HepG2 (cell line): ENCODE measurements around the gene EMC9. TPM values are rescaled to one million over a fixed set of nuclear protein-coding genes. Genes with fewer than 3 reads are reported as not detected.
A peak's percentile ranks its signal among the peaks of the same experiment; 100 is the strongest.

ENCODE experiments used
- ARNT ChIP-seq: fragments of 450-650 bp; IDR thresholded peaks from 2 replicates; pipeline ENCODE4 v1.6.1; 2017
- FIP1L1 ChIP-seq: fragments of 200-400 bp; formaldehyde crosslinking; IDR thresholded peaks from 2 replicates; pipeline ENCODE4 v1.6.1; 2018; ENCODE audit warnings: low read depth, mild to moderate bottlenecking, low read length, moderate library complexity, borderline replicate concordance; ENCODE audit not compliant: insufficient read depth
- FOXJ3 ChIP-seq: sonication (generic); formaldehyde crosslinking; IDR thresholded peaks from 2 replicates; pipeline ENCODE4 v1.4.0; 2020; ENCODE audit warnings: missing genetic modification reagents, mild to moderate bottlenecking, borderline replicate concordance
- HNRNPK ChIP-seq: fragments of 200-400 bp; formaldehyde crosslinking; IDR thresholded peaks from 2 replicates; pipeline ENCODE4 v1.6.1; 2018; ENCODE audit warnings: low read length, low read depth, moderate library complexity, mild to moderate bottlenecking; ENCODE audit not compliant: poor library complexity, severe bottlenecking
- MTF2 ChIP-seq: sonication (generic); formaldehyde crosslinking; IDR thresholded peaks from 2 replicates; pipeline ENCODE4 v1.5.0; 2020; ENCODE audit warnings: missing genetic modification reagents, borderline replicate concordance
- NR1H2 ChIP-seq: sonication (generic); formaldehyde crosslinking; IDR thresholded peaks from 2 replicates; pipeline ENCODE4 v1.8.1; 2022; ENCODE audit warnings: low read depth, missing genetic modification reagents, borderline replicate concordance
- NR2C2 ChIP-seq: sonication (generic); formaldehyde crosslinking; IDR thresholded peaks from 2 replicates; pipeline ENCODE4 v1.4.0; 2020; ENCODE audit warnings: missing genetic modification reagents, mild to moderate bottlenecking, moderate library complexity, borderline replicate concordance
- POGZ ChIP-seq: sonication (generic); formaldehyde crosslinking; IDR thresholded peaks from 2 replicates; pipeline ENCODE4 v1.4.0; 2020; ENCODE audit warnings: mild to moderate bottlenecking, missing genetic modification reagents
- RNF2 ChIP-seq: fragments of 450-650 bp; conservative IDR thresholded peaks from 2 replicates; pipeline ENCODE4 v1.6.1; 2016; ENCODE audit warnings: low read depth
- TEAD3 ChIP-seq: optimal IDR thresholded peaks from 2 replicates; pipeline ENCODE3; 2016; ENCODE audit warnings: borderline replicate concordance
- ZFP41 ChIP-seq: sonication (generic); formaldehyde crosslinking; IDR thresholded peaks from 2 replicates; pipeline ENCODE4 v1.4.0; 2020; ENCODE audit warnings: mild to moderate bottlenecking, missing genetic modification reagents, borderline replicate concordance
- ZKSCAN1 ChIP-seq: fragments of 150-350 bp; IDR thresholded peaks from 2 replicates; pipeline ENCODE4 v1.6.1; 2014; ENCODE audit warnings: low read length
- ZNF205 ChIP-seq: IDR thresholded peaks from 2 replicates; pipeline ENCODE4 v1.6.1; 2018; ENCODE audit warnings: missing biosample characterization, missing genetic modification reagents
- ZNF232 ChIP-seq: sonication (generic); formaldehyde crosslinking; IDR thresholded peaks from 2 replicates; pipeline ENCODE4 v1.4.0; 2020; ENCODE audit warnings: missing genetic modification reagents, borderline replicate concordance
- ZNF577 ChIP-seq: sonication (generic); formaldehyde crosslinking; IDR thresholded peaks from 2 replicates; pipeline ENCODE4 v1.4.0; 2020; ENCODE audit warnings: mild to moderate bottlenecking, low read depth, missing genetic modification reagents, borderline replicate concordance
- ZNF598 ChIP-seq: sonication (generic); formaldehyde crosslinking; IDR thresholded peaks from 2 replicates; pipeline ENCODE4 v1.5.1; 2020; ENCODE audit warnings: mild to moderate bottlenecking, missing genetic modification reagents, borderline replicate concordance
- ZNF674 ChIP-seq: sonication (generic); formaldehyde crosslinking; IDR thresholded peaks from 2 replicates; pipeline ENCODE4 v1.5.0; 2020; ENCODE audit warnings: low read depth, mild to moderate bottlenecking, missing genetic modification reagents
- polyA plus RNA-seq, 8 experiments: library from polyadenylated mRNA; depleted of rRNA in 3 of 8; stranded (reverse) in 7 of 8; unstranded in 1 of 8; fragments of >200 nt; fragmentation: Illumina TruSeq in 4 of 8; extraction: Trizol in 4 of 8; gene quantifications; 2 replicates each; pipeline versions ENCODE4 v1.2.1 to v1.2.3, GENCODE V29; 2011 to 2016; ENCODE audit warnings: low read depth in 4 of 8, missing spikeins in 1 of 8, mixed read lengths in 1 of 8; ENCODE audit not compliant: insufficient read depth in 1 of 8
- total RNA-seq, 5 experiments: library from RNA; depleted of rRNA; stranded (reverse); fragments of >200 nt; fragmentation: Illumina TruSeq; extraction: Trizol; gene quantifications; 2 replicates each; pipeline ENCODE4 v1.2.3, GENCODE V29; 2016; ENCODE audit warnings: low read depth in 1 of 5
- TF ChIP-seq, protein P1 (sequence below): IDR thresholded peaks from 2 replicates; pipeline ENCODE4 v1.6.1; 2012; ENCODE audit warnings: inconsistent platforms
- TF ChIP-seq, protein P2 (sequence below): fragments of 450-650 bp; IDR thresholded peaks from 2 replicates; pipeline ENCODE4 v1.6.1; 2017
- TF ChIP-seq, protein P3 (sequence below), 2 experiments: sonication (generic) in 1 of 2; formaldehyde crosslinking in 1 of 2; IDR thresholded peaks; 2 replicates each; pipeline versions ENCODE4 v1.5.1 to v1.6.1; 2011 to 2020; ENCODE audit warnings: borderline replicate concordance in 1 of 2, low read depth in 1 of 2, low read length in 1 of 2, mild to moderate bottlenecking in 1 of 2, missing genetic modification reagents in 1 of 2, moderate library complexity in 1 of 2
- TF ChIP-seq, protein P4 (sequence below), 2 experiments: IDR thresholded peaks; 2 replicates each; pipeline ENCODE4 v1.6.1; 2011 to 2012; ENCODE audit warnings: low read length in 2 of 2, borderline replicate concordance in 1 of 2, low read depth in 1 of 2, mild to moderate bottlenecking in 1 of 2, moderate library complexity in 1 of 2

The EMC9 gene
- total and polyA plus RNA-seq, 2 of the 13 experiments (the other 11 are each of a cell fraction or from before 2014, with no cell fraction given) = 60.5 to 78.7 TPM

DNA sequence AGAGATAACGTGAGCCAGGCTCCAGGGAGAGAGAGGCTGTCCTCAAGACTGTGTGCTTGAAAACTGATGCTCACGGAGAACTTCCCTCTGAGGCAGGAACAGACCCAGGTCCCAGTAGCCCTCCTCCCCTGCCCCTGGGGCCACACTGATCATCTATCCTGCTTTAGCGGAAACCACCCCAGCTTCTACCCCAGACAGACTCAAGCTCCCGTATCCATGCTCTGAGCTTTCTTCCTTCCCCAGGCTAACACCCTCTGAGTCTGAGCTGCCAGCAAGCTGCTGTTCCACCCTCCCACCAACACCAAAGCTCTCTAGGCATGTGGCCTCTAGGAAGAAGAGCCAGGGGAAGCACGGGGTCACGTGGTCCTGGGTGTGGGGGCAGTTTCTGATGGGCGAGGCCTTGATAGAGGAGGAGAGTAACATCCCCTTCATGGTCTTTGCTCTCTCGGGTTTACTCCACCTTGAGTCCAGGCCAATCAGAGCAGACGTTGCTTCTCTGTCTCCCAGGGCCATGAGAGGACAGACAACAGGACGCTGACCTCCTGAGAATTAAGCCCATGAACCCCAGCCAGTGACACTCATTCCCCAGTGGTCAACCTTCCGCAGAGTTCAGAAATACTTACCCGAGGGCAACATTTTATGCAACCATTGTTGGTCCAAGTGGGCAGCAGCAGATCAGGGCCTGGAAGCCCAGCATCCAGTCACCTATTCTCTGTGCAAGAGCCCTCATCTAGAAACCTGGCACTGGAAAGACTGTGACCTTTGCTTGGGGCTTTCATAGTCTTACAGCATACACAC lies 45.9 kb downstream of the EMC9 start (continued):
- TF ChIP-seq, protein P1, sequence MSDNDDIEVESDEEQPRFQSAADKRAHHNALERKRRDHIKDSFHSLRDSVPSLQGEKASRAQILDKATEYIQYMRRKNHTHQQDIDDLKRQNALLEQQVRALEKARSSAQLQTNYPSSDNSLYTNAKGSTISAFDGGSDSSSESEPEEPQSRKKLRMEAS = no peak
- TF ChIP-seq FIP1L1 (peak; percentile 98), HNRNPK (no peak), FOXJ3 (CRISPR knock-in tag) (peak; percentile 84), ZNF598 (CRISPR knock-in tag) (peak; percentile 99), NR2C2 (CRISPR knock-in tag) (peak; percentile 96), ZNF674 (CRISPR knock-in tag) (no peak), ZKSCAN1 (peak; percentile 74), POGZ (CRISPR knock-in tag) (peak; percentile 98), ZNF232 (CRISPR knock-in tag) (peak; percentile 93; the same call in 1 of the 2 replicates), MTF2 (no peak), ZFP41 (peak; percentile 98; the same call in 1 of the 2 replicates), ZNF205 (CRISPR knock-in tag) (peak; percentile 97), ZNF577 (CRISPR knock-in tag) (peak; percentile 95; the same call in 1 of the 2 replicates), RNF2 (0 out of 2 replicates have a peak, but pooled peaks have one; percentile 55), TEAD3 (CRISPR knock-in tag) (peak; percentile 93), ARNT (no peak), NR1H2 (CRISPR knock-in tag) (no peak)
- TF ChIP-seq, protein P2, sequence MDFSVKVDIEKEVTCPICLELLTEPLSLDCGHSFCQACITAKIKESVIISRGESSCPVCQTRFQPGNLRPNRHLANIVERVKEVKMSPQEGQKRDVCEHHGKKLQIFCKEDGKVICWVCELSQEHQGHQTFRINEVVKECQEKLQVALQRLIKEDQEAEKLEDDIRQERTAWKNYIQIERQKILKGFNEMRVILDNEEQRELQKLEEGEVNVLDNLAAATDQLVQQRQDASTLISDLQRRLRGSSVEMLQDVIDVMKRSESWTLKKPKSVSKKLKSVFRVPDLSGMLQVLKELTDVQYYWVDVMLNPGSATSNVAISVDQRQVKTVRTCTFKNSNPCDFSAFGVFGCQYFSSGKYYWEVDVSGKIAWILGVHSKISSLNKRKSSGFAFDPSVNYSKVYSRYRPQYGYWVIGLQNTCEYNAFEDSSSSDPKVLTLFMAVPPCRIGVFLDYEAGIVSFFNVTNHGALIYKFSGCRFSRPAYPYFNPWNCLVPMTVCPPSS = no peak
- TF ChIP-seq, protein P3, sequence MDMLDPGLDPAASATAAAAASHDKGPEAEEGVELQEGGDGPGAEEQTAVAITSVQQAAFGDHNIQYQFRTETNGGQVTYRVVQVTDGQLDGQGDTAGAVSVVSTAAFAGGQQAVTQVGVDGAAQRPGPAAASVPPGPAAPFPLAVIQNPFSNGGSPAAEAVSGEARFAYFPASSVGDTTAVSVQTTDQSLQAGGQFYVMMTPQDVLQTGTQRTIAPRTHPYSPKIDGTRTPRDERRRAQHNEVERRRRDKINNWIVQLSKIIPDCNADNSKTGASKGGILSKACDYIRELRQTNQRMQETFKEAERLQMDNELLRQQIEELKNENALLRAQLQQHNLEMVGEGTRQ (IDR thresholded peaks at IDR 0.05; ENCODE audit: low read depth, low read length) = peak; percentile 98
- TF ChIP-seq, protein P3 (CRISPR knock-in tag; IDR thresholded peaks at IDR 0.05; ENCODE audit: borderline replicate concordance) = no peak
- TF ChIP-seq, protein P4, sequence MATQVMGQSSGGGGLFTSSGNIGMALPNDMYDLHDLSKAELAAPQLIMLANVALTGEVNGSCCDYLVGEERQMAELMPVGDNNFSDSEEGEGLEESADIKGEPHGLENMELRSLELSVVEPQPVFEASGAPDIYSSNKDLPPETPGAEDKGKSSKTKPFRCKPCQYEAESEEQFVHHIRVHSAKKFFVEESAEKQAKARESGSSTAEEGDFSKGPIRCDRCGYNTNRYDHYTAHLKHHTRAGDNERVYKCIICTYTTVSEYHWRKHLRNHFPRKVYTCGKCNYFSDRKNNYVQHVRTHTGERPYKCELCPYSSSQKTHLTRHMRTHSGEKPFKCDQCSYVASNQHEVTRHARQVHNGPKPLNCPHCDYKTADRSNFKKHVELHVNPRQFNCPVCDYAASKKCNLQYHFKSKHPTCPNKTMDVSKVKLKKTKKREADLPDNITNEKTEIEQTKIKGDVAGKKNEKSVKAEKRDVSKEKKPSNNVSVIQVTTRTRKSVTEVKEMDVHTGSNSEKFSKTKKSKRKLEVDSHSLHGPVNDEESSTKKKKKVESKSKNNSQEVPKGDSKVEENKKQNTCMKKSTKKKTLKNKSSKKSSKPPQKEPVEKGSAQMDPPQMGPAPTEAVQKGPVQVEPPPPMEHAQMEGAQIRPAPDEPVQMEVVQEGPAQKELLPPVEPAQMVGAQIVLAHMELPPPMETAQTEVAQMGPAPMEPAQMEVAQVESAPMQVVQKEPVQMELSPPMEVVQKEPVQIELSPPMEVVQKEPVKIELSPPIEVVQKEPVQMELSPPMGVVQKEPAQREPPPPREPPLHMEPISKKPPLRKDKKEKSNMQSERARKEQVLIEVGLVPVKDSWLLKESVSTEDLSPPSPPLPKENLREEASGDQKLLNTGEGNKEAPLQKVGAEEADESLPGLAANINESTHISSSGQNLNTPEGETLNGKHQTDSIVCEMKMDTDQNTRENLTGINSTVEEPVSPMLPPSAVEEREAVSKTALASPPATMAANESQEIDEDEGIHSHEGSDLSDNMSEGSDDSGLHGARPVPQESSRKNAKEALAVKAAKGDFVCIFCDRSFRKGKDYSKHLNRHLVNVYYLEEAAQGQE (IDR thresholded peaks at IDR 0.05; ENCODE audit: borderline replicate concordance in 1 of 2, low read depth in 1 of 2, low read length in 2 of 2) = peak in 1 of 2 experiments; percentile 79; a peak in 2 of 4 replicates
